Measurements from ENCODE around the gene SH3TC2. TPM values are rescaled to one million over a fixed set of nuclear protein-coding genes. Genes with fewer than 3 reads are reported as not detected.
A peak's percentile ranks its signal among the peaks of the same experiment; 100 is the strongest.

The SH3TC2 gene
- total RNA-seq (2014; rRNA removed; shearing (Covaris generic)), result 18.0 and 19.9 TPM in 2 replicates

DNA sequence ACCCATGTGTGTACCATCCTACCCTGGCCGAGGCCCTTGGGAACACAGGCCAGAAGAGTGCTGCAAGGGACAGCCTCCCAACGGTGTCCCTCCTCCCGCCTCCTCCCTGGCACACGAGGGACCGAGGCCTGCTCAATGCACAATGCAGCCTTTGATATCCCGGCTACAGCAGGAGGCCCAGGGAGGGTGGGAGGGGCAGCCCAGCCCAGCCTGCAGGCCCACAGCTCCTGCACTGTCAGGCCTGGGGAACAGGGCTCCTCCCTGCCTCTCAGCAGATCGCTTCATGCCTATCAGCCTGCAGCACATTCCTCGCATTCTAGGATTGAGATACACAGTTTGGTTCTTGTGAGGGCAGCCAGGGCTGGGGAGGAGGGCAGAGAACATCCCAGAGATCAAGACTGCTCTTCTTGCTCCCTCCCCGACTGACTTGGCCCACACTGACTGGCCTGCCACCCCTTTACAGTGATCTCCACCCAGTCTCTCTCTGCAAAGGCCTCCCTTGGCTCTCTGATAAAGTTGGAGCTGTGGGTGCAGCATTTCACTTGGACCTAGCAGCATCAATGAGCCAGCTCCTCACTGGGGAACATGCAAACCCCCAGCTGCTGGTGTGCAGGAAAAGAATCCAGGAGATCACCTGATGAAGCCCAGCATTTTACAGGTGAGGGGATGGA is at the start of gene SH3TC2:
Gene SH3TC2 (minus strand): TSS at position 46 of the 671 bp plus-strand sequence. CDS start 40 bp downstream, at position 6.
- peak; percentile 80 for DNase-seq (ENCODE audit: low spot score)

DNA sequence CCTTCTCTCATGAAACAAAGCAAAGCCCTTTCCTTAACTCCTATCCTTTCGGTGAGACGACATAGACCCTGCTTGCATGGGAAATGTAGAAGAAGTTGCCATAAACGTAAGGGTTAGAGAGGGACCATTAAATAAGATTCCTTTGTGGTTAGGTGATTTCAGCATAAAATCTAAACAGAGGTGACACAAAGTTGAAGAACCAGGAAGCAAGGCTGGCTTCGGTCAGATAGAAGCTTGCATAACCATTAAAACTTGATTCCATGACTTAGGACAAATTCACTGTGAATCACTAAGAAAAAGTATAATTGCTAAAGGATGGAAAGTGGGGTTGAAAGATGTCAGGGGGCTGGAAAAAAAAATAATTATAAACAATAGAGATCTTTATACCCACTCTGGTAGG is 47.5 kb upstream of the SH3TC2 start:
- DNase-seq (ENCODE audit: low spot score), result peak; percentile 46

DNA sequence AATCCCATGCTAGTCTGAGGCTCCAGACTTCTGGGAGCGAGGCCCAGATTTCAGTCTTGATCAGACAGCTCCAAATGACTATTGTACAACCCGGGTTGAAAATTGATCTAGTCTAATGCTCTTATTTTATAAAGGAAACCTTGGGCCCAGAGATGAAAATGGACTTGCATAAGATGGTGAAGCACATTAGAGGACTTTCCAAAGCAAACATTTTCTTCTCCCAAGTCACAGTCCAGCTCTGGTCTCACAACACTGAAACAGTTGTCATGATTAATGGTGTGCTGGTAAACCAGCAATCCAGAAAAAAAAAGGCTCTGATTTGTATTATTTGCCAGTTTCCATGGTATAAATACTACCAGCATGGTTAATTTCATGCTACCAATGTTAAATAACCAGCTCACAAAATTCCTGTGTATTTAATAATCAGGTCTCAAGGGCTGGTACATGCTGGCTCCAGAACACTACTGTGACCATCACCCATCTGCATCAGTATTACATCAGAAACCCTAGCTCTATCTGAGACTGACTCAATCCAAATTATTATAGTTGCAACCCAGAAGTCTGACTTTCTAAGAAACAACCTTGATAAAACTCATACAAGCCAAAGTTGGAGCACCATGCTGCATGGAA is 45.9 kb upstream of the SH3TC2 start:
- DNase-seq (ENCODE audit: low spot score), result no peak

DNA sequence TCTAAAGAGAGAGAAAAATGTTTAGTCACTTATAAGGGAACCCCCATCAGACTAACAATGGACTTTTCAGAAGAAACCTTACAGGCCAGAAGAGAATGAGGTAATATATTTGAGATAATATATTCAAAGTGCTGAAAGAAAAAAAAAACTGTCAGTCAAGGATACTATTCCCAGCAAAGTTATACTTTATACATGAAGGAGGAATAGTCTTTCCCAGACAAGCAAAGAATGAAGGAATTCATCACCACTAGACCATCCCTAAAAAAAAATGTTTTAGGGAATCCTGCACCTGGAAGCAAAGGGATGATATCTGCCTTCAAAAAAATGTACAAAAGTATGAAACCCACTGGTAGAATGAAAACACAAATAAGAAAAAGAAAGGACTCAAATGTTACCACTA is 37.5 kb upstream of the SH3TC2 start:
- DNase-seq (ENCODE audit: low spot score), result no peak

DNA sequence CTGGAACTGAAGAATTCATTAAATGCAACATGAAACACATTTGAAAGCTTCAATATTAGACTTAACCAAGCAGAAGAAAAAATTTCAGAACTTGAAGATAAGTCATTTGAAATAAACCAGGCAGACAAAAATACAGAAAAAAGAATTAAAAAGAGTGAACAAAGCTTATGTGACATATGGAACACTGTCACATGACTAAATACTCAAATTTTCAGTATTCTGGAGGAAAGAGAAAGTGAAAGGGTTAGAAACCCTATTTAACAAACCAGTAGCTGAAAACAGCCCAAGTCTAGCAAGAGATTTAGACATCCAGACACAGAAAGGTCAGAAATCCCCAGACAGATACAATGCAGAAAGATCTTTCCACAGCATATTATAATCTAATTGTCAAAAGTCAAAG is 37.1 kb upstream of the SH3TC2 start:
- DNase-seq (ENCODE audit: low spot score), result no peak

DNA sequence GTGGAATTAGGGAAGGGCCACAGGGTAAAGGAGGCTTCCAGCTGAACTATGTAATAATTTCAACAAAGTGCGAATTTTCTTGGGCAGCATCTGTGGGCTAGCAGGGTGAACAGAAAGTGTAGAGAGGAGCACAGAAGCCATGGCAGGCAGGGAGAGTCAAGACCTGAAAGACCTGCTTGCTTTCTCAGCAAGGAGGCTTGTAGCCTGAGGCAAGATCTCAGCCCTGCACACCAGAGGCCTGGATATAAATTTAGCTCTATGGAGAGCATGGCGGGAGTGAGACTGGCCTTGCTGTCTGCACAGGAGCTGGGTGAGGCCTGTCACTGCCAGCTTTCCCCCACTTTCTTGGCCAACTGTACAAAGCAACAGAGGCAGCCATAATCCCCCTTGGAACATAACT is 32.1 kb upstream of the SH3TC2 start:
- no peak for DNase-seq (ENCODE audit: low spot score)

DNA sequence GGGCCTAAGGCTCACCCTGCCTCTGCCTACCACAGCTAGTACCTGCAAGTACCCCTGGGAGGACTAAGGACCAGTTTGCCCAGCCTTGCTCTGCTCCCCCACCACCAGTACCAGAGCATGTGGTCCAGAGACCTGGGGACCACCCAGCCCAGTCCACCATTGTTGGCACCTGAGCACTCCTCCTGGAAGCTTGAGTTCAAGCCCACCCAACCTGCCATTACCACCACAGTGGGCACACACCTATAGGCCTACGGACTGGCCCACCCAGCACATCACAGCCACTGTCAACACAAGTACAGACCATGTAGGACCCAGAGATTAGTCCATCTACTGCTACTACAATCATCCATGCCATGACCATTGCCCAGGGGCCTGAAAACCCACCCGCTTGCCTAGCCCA is 30.8 kb upstream of the SH3TC2 start:
- DNase-seq (ENCODE audit: low spot score), result no peak

DNA sequence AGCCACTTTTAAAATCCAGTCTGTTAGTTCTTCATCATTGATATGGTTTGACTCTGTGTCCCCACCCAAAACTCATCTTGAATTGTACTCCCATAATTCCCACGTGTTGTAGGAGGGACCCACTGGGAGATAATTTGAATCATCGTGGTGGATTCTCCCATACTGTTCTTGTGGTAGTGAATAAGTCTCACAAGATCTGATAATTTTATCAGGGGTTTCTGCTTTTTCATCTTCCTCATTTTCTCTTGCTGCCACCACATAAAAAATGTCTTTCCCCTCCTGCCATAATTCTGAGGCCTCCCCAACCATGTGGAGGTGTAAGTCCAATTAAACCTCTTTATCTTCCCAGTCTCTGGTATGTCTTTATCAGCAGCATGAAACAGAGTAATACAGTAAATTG is 26.9 kb upstream of the SH3TC2 start:
- no peak for DNase-seq (ENCODE audit: low spot score)

DNA sequence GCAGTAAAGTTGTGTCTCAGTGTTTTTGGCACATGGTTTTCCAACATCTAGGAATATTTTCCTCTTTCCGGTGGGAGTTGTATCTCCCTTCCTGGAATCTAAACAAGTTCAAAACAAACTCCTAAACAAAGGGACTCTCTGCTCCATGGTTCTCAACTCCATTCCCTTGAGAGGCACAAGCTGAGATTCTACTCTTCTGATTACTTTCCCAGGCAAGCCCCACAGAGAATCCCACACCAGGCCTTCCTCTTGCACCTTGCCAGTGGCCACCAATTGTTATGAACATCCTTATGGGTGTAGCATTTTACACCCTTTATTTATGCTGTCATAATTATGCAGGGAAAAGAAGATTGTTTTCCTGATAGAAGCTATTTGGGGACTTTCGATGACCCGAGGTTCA is 25.8 kb upstream of the SH3TC2 start:
- no peak for DNase-seq (ENCODE audit: low spot score)

DNA sequence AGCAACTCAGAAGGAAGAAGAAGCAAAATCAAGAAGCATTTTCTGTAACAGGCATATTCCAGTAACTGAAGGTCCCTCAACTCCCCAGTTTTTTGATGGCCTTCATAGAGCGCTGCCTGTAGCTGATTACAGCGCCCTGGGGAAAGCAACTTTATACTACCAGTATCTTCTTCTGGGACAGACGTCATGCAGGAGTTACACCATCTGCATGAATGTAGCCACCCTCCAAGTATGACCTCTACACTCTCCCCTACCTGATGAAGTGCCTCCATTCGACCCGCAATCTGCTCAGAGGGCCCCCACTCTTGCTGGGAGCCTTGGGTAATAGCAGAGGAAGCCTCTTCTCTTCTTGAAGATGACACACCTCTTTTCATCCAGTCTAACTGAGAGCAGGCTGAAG is 21.0 kb upstream of the SH3TC2 start:
- no peak for DNase-seq (ENCODE audit: low spot score)

DNA sequence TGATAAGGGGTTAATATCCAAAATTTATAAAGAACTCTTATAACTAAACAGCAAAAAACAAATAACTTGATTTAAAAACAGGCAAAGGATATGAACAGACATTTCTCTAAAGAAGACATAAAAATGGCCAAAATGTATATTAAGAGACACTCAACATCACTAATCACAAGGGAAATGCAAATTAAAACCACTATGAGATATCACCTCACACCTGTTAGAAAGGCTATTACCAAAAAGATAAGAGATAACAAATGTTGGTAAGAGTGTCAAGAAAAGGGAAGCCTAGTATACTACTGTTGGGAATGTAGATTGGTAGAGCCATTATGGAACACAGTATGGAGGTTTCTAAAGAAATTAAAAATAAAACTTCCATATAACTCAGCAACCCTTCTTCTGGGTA is 19.4 kb upstream of the SH3TC2 start:
- no peak for DNase-seq (ENCODE audit: low spot score)

DNA sequence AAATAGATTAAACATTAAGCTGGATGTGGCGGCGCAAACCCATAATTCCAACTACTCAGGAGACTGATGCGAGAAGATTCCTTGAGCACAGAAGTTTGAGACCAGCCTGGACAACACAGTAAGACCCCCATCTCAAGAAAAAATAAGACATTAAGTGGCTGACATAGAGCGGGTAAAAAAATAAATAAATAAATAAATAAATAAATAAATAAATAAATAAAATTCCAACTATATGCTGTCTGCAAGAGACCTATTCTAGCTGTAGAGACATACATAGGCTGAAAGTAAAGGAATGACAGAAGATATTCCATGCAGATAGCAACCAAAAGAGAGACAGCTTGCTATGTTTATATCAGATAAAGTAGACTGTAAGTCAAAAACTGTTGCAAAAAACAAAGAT is 17.4 kb upstream of the SH3TC2 start:
- no peak for DNase-seq (ENCODE audit: low spot score)

DNA sequence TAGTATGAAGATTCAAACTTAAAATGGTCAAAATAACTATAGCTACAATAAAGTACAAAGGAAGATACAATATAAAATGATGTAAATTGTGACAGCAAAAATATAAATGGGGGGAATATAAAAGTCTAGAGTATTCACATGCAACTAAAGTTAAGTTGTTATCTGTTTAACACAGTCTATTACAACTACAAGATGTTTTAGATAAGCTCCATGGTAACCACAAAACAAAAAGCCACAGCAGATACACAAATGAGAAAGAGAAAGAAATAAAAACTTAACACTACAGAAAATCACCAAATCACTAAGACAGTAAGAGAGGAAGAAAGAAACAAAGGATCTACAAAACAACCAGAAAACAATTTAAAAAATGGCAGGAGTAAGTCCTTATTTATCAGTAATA is 17.0 kb upstream of the SH3TC2 start:
- DNase-seq (ENCODE audit: low spot score), result peak; percentile 72

DNA sequence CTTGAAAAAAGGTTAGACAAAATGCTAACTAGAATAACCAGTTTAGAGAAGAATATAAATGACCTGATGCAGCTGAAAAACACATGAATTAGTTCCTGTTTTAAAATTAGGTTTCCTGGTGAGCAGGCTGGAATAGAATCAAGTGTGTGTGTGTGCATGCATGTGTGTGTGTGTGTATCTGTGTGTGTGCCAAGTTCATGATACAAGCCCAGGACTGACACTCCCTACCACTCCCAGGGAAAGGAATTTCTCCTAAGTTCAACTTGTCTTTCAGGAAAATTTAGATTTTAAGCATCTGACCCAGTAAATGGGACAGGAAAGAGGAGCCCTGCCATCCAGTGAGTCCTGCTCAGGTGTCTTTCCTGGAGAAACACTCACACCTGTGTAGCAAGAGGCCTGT is 11.2 kb upstream of the SH3TC2 start:
- DNase-seq (ENCODE audit: low spot score), result peak; percentile 42

DNA sequence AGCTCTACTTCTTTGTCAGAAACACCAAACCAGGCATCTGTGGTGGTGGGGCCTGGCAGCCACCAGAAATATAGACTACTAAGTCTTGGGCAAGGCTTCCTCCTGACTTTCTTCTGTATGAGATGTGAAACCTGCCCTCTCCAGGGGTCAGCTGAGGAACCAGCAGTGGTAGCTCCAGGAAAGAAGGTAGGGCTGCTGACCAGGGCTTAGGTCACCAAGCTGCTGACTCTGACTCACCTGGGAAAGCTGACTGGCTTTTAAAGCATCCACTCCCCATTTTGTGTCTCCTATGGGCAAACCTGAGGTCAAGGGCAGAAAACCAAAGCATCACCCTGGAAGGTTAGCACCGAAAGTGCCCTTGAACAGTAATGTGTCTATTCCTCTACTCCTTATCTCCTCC is 10.4 kb upstream of the SH3TC2 start:
- DNase-seq (ENCODE audit: low spot score), result peak; percentile 58

DNA sequence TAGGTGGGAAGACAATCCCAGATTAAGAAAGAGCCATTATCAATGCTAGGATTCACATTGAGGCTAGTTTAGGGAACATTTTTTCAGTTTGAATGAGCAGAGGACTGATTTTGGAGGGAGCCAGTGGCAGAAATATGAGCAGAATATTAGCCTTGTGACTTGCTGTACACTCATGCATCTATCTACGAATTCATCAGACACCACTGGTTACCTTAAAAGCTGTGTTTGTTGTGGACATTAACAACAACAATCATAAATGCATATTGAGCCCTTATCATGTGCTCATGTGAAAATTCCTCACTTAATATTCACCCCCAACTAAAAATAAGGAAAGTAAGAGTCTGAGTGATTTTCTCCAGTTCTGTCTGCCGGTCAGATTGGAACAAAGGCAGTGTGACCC is 9.9 kb upstream of the SH3TC2 start:
- DNase-seq (ENCODE audit: low spot score), result peak; percentile 2

DNA sequence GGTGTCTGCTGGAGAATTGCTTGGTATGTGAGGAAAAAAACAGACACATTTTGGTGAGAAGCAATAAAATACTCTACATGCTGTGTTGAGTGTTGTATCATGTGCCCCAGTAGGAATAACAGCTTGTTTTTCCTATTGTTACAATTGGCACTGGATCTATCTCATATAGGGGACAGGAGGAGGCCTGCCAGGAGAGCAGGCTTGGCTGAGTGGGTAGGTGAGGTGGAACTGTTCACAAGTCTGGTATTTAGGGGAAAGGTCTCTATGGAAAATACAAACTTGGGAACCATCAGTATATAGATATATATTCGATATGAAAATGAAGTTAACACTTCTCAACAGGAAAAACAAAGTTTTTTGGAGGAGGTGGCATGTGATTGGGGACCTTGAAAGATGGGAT is 9.5 kb upstream of the SH3TC2 start:
- peak; percentile 13 for DNase-seq (ENCODE audit: low spot score)

DNA sequence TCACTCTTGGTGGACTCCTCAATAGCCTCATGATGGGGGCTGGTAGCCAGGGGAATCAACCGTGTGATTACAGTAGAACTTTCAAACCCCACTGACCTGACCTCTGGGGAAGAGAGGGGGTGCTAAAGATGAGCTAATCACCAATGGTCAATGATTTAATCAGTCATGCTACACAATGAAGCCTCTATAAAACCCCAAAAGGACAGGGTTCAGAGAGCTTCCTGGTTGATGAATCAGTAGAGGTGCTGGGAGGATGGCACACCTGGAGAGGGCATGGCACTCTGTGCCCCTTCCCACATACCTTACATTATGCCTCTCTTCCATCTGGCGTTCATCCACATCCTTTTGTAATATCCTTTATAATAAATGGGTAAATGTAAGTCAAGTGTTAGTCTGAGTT is 8.9 kb upstream of the SH3TC2 start:
- peak; percentile 47 for DNase-seq (ENCODE audit: low spot score)

DNA sequence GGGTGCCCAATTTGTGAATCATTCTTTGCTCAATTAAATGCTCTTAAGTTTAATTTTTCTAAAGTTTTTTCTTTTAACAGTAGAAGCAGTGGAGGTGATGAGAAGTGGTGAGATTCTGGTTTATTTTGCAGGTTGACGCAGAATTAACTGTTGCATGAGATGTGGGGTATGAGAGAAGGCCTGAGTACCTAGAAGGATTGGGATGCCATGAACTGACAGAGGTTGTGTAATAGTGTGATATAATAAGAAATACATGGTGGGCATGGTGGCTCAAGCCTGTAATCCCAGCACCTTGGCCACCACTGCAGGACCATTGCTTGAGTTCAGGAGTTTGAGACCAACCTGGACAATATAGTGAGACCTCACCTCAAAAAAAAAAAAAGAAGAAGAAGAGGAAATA is 8.4 kb upstream of the SH3TC2 start:
- no peak for DNase-seq (ENCODE audit: low spot score)

DNA sequence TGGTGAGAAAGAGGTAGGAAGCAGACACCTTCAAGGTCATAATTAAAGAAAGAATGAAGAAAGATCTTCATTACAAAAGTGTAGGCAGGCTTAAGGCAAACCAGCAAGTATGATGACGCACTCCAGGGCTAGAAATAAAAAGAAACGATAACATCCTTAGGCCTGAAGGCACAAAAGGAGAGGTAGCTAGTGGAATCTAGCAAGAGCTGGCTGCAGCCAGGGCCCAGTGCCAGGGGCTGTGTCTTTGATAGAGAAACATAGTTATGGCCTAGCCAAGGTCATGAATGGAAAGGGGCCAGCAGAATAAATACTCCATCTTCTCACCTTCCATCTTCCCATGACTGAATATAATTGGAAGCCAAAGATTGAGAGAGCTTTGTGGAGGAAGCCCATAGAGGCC is 6.8 kb upstream of the SH3TC2 start:
- no peak for DNase-seq (ENCODE audit: low spot score)

DNA sequence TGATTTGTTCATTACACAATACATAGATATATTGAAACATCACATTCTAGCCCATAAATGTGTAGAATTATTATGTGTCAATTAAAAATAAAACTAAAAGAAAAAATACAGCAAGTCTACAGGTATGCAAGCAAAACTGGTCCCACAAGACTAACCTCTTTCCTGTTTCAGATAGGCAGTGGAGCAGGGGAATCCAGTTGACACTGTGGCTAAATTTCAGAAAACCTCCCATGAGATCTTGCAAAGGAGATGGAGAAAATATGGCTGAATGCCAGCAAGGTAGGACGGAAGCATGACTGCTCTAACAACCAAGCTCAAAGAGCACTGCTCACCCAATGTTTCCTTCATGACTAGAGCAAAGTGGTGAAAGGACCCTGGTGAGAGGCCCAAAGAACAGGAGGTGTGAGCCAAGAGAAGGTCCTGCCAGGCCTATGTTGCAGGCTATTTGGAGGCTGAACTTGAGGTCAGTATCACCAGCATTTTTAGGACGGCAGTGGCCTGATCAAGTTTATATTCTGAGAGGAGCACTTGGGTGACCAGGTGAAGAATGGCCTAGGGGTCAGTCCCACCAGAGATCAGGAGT is 1.1 kb upstream of the SH3TC2 start:
- peak; percentile 73 for DNase-seq (ENCODE audit: low spot score)

DNA sequence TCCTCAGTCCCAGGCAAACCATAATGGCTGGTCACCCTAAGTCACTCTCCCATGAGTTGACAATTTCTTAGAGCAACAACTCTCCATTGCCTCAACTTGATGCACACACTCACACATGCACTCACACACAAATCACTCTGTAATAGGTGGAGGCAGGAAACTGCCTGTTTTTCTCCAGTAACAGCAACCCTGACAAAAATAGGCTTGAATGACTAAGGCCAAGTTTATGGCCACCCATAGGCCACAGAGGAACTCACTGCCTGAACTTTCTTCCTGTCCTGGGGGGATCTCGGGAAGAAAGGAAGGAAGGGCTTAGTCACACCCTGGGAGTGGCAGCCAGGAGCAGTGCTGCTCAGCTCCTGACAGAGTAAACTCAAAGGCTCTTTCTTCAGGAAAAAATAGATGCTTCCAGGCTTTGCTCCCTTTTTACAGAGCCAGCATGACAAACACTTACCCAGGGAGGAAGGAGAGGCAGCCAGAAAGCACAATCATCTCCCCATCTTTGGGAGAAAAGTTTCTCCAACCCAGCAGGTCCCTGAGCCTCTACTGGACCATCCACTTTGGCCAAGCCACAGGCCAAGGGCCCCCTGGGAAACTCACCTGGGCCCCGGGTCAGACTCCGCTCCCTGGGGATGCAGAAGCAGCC is 368 bp downstream of the SH3TC2 start:
- peak; percentile 64 for DNase-seq (ENCODE audit: low spot score)

DNA sequence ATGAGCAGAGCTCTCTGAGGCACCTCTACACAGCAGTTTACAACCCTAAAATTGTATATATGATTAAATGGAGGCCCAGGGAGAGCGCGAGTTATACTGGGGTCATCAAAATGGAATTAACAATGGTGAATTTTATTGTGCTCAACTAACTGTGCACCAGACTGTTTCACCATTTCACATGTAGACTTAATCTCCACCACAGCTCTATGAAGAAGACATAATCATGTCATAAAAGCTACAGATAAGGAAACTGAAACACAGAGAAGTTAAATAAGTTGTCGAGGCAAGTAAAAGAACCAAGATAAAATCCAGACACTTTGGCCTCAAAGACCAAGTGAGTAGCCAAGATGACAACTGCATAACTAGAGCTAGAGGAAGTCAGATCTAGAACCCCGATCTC is 1.5 kb downstream of the SH3TC2 start:
- DNase-seq (ENCODE audit: low spot score), result no peak
